Measurements from ENCODE around the gene MEAF6.
"Not testable (repeated sequence)": the region's sequence is repeated elsewhere in the genome, so short reads cannot be mapped to it uniquely, and the experiment has no call there.

The MEAF6 gene

DNA sequence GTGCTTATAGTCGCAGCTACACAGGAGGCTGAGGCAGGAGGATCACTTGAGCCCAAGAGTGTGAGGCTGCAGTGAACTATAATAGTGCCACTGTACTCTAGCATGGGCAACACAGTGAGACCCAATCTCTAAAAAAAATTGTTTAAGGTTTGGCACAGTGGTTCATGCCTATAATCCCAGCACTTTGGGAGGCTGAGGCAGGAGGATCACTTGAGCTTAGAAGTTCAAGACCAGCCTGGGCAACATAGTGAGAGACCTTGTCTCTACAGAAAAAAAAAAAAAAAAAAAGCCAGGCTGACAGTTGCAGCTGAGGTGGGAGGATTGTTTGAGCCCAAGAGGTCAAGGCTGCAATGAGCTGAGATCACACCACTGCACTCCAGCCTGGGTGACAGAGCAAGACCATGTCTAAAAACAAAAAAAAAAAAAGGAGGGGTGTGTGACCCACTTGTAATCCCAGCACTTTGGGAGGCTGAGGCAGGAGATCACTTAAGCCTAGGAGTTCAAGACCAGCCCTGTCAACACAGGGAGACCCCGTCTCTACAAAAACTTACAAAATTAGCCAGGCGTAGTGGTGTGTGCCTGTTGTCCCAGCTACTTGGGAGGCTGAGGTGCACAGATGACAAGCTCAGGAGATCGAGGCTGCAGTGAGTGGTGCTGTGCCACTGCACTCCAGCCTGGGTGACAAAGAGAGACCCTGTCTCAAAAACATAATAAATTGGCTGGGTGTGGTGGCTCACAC, 18.0 kb upstream of the MEAF6 start:
- DNase-seq (ENCODE audit: low read depth in 4 of 4, low spot score in 1 of 4): not testable (repeated sequence)

DNA sequence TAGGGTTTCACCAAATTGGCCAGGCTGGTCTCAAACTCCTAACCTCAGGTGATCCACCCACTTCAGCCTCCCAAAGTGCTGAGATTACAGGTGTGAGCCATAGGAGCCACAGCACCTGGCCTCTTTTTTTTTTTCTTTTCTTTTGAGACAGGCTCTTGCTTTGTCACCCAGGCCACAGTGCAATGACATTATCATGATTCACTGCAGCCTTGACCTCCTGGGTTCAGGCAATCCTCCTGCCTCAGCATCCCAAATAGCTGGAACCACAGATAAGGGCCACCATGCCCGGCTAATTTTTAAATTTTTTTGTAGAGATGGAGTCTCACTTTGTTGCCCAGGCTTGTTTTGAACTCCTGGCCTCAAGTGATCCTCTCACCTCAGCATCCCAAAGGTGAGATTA, 15.3 kb upstream of the MEAF6 start:
- not testable (repeated sequence) for DNase-seq (ENCODE audit: low read depth in 4 of 4, low spot score in 1 of 4)

DNA sequence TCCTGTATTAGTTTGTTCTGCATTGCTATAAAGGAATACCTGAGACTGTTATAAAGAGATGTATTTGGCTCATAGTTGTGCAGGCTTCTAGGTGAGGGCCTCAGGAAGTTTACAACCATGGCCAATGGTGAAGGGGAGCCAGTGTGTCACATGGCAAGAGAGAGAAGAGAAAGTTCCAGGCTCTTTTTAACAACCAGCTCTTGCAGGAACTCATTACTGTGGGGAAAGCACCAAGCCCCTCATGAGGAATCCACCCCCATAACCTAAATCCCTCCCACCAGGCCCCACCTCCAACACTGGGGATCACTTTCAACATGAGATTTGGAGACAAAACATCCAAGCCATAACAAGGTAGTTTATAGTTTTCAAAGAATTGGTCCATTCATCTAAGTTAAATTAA, 5.0 kb upstream of the MEAF6 start:
- DNase-seq (ENCODE audit: low read depth in 4 of 4, low spot score in 1 of 4): no peak

DNA sequence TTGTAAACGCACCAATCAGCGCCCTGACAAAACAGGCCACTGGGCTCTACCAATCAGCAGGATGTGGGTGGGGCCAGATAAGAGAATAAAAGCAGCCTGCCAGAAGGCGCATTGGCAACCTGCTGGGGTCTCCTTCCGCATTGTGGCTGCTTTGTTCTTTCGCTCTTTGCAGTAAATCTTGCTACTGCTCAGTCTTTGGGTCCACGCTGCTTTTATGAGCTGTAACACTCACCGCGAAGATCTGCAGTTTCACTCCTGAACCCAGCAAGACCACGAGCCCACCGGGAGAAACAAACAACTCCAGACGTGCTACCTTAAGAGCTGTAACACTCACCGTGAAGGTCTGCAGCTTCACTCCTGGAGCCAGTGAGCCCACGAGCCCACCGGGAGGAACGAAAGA, 4.4 kb upstream of the MEAF6 start:
- peak in 1 of 4 experiments; percentile 6 for DNase-seq (ENCODE audit: low read depth in 4 of 4, low spot score in 1 of 4)

- not testable (repeated sequence) for DNase-seq (ENCODE audit: low read depth in 4 of 4, low spot score in 1 of 4)
Measured at GRCh38 chr1:37518241-37518640, 3.7 kb upstream of the MEAF6 start.

DNA sequence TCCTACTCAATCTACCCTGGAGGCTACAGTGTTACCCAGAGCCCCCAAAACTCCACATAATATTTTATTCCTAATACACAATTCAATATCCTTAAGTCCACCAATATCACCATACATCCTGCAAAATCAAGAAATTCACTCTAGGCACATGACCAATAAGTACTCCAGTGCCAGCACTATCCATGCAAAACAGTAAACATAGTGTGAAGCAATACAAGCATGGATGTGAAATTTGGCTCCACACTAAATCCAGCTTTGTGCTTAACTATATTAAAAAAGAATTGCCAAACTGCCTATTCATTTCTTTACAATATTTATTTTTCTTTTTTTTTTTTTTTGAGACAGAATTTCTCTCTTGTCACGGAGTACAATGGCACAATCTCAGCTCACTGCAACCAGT, 3.0 kb upstream of the MEAF6 start:
- no peak for DNase-seq (ENCODE audit: low read depth in 4 of 4, low spot score in 1 of 4)

DNA sequence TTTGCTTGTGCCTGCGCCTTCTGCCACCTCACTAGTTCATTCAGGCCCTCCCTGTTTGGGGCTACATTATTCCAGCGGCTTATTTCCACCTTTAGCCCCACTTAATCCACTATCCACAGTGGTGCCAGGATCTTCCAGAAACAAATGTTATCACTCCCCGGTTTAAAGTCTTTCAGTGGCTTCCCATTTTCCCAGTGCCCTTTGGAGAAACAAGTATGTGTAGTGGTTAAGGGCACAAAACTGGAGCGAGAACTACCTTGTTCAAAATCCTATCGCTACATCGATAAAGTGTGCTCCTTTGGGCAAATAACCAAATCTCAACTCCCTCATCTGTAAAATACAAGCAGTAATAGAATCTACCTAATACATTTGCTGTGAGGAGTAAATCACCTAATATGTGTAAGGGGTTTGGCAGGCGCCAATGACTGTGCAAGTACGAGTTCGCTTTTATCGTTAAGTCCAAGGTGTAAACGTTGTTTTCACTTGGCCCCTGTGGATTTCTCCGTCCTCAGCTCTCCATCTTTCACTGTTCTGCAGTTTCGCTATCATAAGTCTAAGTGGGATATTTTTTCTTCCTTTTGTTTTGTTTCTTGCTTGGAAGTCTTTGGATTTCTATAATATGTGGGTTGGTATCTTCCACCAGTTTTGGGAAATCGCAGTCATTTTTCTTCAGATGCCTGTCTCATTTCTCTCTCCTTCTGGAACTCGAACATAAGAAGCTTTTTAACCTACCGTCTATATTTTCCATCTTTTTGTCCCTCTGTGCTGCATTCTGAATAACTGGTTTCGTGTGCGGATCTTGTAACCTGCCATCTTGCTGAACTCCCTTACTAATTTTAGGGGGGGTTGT, 844 bp upstream of the MEAF6 start:
- no peak for DNase-seq (ENCODE audit: low read depth in 4 of 4, low spot score in 1 of 4)

DNA sequence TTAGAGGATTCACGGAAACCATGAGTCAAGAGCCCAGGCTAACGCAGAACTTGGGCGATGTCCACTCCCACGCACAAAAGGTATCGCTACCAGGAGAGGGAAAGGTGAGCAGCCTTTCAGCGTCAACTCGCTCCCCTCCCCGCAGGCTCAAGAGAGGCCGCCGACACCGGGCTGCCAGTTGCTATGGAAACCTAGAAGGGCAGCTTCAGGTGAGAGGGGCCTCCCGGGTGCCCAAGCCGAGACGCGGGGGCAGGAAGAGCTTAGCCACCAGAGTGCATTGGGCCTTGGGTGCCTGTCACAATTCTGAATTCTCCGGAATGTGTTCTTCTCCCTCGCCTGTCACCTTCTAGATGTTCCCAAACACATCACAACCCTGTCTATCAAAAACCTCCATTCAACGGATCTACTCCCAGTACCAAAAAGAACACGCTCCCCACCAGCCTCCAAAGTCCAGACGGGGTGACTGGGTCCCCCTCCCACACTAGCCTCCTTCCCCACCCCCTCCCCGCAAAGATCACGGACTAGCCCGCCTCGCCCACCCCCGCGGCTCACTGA, 694 bp downstream of the MEAF6 start:
- DNase-seq (ENCODE audit: low read depth in 4 of 4, low spot score in 1 of 4): peak; percentile 16 to 48 (median 34)

DNA sequence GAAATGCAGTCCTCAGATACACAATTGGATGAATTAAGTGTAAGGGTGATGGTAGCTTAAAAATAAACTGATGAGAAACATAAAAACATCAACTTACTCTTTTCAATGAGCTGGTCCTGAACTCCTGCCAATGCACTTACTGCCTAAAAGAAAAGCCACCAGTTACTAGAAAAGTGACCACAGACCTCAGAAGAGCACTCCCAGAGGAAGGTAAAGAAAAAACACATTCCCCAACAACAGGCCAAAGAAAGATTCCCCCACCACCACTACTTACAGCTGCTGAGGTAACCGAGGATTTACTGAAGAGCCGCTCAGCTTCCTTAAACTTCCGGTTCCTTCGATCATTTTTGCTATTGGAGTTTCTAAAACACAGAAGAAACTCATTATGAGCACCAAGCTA, 5.4 kb downstream of the MEAF6 start:
- no peak for DNase-seq (ENCODE audit: low read depth in 4 of 4, low spot score in 1 of 4)

DNA sequence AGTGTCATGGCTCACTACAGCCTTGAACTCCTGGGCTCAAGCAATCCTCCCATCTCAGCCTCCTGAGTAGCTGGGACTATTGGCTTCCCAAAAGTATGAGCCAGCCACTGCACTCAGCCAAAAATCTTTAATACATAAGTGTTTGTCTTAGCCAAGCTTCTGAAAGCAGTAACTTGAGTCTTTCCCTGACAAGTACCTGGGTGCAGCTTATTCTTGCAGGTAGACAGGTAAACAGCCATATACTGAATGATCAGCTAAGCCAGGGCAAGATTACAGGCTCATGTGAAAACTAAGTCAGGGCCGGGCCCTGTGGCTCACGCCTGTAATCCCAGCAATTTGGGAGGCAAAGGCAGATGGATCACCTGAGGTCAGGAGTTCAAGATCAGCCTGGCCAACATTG, 7.8 kb downstream of the MEAF6 start:
- DNase-seq (ENCODE audit: low read depth in 4 of 4, low spot score in 1 of 4): no peak

DNA sequence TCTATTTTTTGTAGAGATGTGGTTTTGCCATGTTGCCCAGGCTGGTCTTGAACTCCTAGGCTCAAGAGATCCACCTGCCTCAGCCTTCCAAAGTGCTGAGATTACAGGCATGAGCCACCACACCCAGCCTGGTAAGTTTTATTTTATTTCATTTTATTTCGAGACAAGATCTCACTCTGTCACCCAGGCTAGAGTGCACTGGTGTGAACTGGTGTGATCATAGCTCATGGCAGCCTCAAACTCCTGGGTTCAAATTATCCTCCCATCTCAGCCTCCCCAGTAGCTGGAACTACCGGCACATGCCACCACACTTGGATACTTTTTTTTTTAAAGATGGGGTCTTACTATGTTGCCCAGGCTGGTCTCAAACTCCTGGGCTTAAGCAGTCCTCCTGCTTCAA, 11.8 kb downstream of the MEAF6 start:
- DNase-seq (ENCODE audit: low read depth in 4 of 4, low spot score in 1 of 4): not testable (repeated sequence)

DNA sequence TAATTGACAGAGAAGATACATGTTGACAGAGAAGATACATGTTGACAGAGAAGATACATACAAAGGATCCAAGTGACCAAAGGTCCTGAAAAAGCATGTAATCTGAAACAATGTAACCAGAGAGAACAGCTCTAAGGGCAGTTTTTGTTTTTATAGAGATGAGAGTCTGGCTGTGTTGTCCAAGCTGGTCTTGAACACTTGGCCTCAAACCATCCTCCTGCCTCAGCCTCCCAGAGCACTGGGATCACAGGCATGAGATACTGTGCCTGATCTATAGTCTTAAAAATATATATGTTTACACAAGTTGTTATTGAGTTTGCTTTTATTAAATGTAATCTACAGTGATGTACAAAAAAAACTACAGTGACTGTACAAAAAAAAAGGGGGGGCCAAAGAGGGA, 12.5 kb downstream of the MEAF6 start:
- DNase-seq (ENCODE audit: low read depth in 4 of 4, low spot score in 1 of 4): no peak

GRCh38 chr1:37501661-37502060, 12.9 kb downstream of the MEAF6 start:
- no peak for DNase-seq (ENCODE audit: low read depth in 4 of 4, low spot score in 1 of 4)

GRCh38 chr1:37498872-37499617, 15.5 kb downstream of the MEAF6 start:
- DNase-seq (ENCODE audit: low read depth in 4 of 4, low spot score in 1 of 4): no peak

GRCh38 chr1:37497832-37498231, 16.7 kb downstream of the MEAF6 start:
- no peak for DNase-seq (ENCODE audit: low read depth in 4 of 4, low spot score in 1 of 4)

GRCh38 chr1:37495875-37496274, 18.7 kb downstream of the MEAF6 start:
- DNase-seq (ENCODE audit: low read depth in 4 of 4, low spot score in 1 of 4): no peak

- no peak for DNase-seq (ENCODE audit: low read depth in 4 of 4, low spot score in 1 of 4)
Measured at GRCh38 chr1:37493336-37494098, 21.0 kb downstream of the MEAF6 start.

DNA sequence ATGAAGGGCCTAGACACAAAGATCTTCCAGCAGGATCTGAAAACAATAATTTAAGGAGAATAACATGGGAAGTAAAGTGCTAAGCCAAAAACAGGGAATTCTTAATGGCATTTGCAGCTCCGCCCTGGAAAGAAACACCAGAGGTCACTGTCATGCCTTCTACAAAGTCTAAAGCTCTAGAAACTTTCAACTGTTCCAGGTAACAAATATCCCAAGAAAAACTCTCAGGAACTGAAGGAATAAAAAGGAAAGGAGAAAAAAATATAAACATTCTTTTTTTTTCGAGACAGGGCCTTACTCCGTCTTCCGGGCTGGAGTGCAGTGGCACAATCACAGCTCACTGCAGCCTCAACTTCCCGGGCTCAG, 27.0 kb downstream of the MEAF6 start:
- DNase-seq (ENCODE audit: low read depth in 4 of 4, low spot score in 1 of 4): no peak

DNA sequence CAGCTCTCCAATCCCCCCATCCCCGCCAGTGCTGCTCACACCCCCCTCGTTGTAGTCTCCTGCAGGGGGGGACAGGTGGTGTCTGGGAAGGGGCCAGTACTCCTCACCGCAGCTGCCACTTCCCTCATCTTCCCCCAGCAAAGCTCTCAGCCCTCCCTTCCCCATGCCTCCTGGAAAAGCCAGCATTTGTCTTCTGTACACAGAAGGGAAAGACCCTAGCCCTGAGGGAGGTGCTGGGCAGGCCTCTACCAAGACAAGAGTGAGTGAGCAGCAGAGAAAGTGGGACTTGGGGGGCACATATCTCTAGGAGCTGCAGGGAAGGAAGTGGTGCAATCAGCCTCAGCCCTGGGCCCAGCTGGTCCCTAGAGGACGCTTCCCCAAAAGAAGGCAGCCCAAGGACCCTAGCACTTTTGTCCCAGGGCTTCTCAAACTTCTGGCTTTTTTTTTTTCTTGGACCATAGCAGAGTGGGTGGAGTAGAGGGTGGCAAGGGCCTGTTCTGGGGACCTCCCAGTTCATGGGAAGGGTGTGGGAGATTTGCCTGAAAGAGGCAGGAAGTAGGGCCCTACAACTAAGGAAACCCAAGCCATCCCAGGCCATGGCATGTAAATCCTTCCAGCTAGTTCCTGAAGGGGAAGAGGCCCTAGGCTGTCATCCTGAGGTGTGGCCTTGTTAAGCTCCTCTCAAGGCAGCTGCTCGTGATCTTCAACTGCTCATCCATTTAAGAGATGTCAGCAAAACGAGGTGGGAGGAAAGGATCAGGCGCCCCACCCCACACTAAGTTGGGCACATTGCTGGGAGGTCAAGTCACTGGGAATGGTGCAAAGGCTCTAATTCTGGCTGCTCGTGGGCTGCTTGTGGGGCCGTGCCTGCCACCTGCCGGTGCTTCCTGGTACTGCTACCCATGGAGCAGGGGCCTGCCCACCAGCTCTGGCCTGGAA, 27.6 kb downstream of the MEAF6 start:
- DNase-seq (ENCODE audit: low read depth in 4 of 4, low spot score in 1 of 4): peak in 2 of 4 experiments; percentile 61 to 81

Measured in stimulated activated CD4-positive, alpha-beta T cell treated with anti-CD3 and anti-CD28 coated beads, Interleukin-1b, Interleukin-23, amount 100 ng/mL, for 24 hours (primary cell).